Retina (tissue), 1 donor: ENCODE measurements around the gene EPB41L2.

ENCODE experiments used
- DNase-seq: peaks from one replicate; pipeline ENCODE4 v3.0.0-alpha.2; 2016

EPB41L2 gene

DNA sequence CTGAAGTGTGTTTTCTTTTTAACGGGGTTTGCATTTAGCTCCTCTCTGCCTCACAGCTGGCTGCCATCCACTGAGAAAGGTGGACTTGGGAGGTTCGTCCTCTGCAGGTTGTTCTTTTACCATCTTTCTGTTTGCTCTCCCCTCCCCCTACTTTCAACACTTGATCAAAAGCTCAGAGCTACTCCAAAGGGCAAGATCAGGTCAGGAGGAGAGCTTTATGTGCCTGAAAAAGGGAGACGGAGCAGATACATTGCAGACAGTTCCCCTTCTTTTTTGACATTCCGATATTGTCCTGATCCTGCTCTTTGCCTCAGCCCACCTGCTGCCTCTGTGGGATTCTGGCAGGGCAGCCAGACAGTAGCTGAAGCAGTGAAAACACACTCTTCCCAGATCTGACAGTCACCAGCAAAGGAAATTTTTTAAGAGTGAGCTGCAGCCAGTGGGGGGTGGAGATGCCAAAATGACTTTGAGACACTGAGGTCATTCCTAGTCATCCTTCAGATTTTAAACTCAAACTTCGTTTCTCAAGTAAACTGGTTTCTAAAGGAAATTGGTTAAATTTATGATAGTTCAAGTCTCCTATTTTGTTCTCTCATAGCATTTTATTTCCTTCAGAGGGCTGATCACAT is 209.4 kb downstream of the EPB41L2 start:
- no peak for DNase-seq

DNA sequence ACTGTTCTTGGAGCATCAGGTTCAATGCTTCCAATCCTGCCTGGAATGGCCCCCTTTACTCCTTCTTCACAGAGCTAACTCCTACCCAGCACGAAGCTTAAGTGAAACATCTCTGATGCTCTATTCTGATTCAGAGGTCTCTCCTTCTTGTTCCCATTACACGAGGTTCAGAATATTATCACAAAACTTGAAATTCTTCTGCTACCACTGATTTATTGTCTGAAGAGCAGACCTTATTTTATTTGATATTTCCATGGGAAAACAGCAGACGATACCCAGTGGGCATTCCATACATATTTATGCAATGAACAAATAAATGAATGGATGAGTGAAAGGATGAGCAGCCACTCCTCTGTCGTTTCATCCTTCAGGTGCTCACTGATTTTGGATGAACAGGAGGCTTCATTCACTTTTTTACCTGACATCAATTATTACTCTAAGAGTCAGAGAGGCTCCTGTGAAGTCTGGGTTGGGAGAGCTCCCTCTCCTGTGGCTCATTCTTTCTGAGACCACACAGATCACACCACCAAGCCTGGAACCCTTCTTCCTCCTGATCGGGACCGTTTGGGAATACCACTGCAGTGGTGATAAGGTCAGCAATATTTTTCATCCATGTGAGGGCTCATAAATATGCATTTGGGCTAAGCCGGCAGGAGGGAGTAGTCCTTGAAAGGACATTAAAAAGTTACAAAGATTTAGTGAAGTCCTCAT is 210.0 kb downstream of the EPB41L2 start:
- no peak for DNase-seq

DNA sequence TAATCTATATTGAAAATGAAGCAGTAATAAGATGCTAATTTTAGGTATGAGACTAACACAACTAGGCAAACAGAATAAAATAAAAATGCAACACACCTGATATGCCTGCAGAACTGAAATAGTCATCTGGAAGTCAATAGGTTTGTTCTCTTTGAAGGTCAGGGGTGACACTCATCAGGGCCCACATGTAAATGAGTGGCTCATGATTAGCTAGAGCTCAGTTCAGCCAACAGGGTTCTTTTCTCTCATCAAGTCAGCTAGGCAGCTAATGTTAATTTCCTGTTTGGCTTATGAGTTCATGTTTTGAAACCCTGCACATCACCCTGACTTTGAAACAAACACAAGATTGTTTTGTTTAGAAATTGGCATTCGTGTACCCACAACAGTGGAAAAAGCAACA is 212.0 kb downstream of the EPB41L2 start:
- no peak for DNase-seq

- DNase-seq: no peak
Measured at GRCh38 chr6:130849594-130849993, 213.5 kb downstream of the EPB41L2 start.

GRCh38 chr6:130848945-130849344 is 214.1 kb downstream of the EPB41L2 start:
- DNase-seq: no peak

GRCh38 chr6:130847001-130847910 is 215.8 kb downstream of the EPB41L2 start:
- no peak for DNase-seq

DNA sequence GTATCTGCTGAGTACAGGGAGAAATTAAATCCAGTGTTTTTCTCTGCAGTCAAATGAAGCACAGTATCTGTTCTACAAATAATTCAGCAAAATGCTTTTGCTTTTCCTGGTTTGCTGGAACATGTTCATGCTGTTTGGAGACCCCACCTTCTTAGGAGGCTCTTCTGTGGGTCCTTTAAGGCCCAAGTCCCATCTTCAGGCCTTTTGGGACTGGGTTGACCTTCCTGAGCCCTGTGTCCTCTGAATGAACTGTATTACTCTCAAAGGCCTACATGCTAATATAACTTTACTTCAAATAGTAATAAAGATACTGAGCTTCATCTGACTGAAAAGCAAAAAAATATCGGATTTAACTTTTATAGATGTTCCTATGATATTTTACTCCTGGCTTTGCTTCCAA is 216.5 kb downstream of the EPB41L2 start:
- DNase-seq: no peak

- no peak for DNase-seq
Measured at GRCh38 chr6:130843575-130844320, 219.3 kb downstream of the EPB41L2 start.

GRCh38 chr6:130841128-130841728 is 221.8 kb downstream of the EPB41L2 start:
- DNase-seq: no peak

DNA sequence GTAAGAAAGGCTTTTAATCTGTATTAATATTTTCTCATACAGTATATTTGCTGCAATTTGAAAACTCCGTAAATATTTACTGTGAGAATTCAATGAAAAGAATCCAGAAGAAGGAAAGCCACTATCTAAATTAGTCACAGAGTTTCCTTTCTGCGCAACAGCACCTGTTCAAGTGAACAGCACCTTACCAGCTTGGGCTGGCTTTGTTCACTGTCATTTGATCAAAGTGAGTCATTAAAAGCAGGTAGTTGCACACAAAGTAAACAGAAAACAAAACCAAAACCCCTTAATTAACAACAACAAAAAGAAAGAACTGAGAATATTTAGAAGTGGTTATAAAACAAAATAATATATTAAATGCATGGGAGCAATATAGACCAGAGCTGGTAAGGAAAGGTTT is 223.0 kb downstream of the EPB41L2 start:
- DNase-seq: no peak

- no peak for DNase-seq
Measured at GRCh38 chr6:130839379-130839778, 223.7 kb downstream of the EPB41L2 start.

- no peak for DNase-seq
Measured at GRCh38 chr6:130838951-130839350, 224.1 kb downstream of the EPB41L2 start.

- DNase-seq: no peak
Measured at GRCh38 chr6:130838250-130838860, 224.7 kb downstream of the EPB41L2 start.

- no peak for DNase-seq
Measured at GRCh38 chr6:130837067-130837466, 226.0 kb downstream of the EPB41L2 start.

DNA sequence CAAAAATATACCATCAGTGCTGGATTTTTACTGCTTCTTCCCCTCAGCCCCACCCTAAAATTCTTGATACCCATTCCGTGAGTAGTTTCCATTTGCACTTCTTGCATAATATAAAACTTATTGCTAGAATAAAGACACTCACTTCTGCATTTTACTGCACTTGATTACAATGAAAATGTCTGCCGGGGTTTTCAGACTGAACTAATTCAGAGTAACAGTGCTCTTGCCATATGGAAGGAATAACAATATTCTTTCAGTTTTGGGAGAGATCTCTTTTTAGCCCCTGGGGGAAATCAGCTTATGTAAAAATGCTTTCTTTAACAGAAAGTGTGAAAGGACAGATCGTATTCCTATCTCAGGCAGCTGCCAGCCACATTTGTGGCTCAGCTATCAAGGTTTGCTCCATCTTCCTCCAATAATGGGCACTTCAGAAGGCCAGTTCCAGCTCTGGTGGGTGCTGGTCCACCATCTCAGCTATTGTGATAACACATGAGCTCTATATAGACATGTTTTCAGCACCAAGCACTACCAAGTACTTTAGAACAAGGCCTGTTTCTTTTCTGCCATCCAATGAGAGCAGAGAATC is 226.9 kb downstream of the EPB41L2 start:
- no peak for DNase-seq

DNA sequence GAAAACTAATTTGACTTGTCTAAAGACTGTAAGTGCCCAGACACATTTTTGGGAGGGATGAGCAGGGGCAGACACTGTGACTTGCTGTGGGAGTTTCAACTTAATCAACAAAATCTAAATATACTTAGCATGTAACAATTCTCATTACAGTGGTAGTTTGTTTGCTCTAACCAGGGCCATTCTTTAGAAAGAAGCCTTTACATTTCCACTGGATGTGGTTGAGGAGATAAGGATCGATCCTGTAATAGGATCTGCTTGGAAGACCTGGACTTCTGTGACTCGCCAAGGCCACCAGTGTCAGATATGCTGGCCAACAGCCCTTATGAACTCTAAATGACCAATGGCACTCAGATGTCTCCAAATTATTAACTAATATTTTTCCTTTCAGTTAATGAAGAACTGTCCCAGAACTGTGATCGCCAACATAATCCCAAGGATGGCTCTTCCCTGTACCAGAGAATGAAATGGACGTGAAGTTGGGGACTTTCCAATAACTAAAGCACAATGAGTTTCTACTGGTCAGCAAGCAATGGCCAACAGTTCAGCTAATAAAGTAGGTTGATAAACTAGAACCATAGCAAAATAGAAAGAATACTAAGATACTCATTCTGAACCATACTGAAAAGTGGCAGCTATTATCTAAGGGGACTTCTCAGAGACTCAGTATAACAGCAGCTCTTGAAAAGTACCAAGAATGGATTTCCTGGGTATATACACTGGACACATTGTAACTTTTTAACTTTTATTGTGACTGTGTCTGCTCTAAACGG is 228.4 kb downstream of the EPB41L2 start:
- DNase-seq: no peak

- DNase-seq: no peak
Measured at GRCh38 chr6:130833569-130833968, 229.5 kb downstream of the EPB41L2 start.

DNA sequence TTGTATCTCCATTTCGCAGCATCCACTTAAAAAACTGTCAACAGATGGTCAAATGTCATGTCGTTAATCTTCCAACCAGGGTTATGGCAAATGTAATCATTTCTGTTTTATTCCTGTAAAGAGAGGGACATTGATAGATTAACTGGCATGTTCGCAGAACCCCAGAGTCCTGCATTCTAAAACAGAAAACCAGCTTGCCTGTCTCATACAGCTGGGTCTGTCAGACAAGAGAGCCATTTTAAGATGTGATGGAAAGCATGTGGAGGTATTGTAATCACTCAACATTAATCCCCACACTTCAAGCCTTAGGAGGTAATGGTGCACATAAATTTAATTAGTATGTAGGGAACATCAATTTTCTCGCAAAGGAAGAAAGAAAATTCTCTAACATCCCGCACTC is 231.4 kb downstream of the EPB41L2 start:
- DNase-seq: no peak

DNA sequence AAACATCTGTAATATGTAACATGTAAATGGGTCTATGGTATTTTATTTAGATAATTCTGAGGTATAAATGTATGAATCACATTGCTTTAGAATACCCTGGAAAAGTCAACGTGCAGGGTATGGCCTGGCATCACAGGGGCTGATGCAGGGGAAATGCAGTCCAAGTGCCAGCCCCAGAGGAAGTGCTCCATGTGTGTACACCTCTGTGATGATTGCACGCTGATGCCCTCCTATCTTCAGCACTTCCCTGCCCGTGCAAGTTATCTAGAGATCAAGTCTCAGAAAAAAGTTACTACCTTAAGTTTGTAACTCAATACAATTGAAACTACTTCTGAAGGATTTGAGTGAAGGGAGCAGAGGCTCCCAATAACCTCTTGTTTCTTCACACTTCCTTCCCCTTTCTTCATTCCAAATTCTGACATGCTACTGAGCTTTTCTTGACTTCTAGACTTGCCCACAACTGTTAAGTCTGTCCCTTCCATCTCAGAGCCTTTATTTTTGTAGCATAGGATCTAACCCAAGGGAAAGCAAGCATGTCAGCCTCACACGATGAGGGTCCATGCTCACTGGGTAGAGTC is 233.6 kb downstream of the EPB41L2 start:
- no peak for DNase-seq
